ENCODE data around the gene XPO1.

XPO1 gene

DNA sequence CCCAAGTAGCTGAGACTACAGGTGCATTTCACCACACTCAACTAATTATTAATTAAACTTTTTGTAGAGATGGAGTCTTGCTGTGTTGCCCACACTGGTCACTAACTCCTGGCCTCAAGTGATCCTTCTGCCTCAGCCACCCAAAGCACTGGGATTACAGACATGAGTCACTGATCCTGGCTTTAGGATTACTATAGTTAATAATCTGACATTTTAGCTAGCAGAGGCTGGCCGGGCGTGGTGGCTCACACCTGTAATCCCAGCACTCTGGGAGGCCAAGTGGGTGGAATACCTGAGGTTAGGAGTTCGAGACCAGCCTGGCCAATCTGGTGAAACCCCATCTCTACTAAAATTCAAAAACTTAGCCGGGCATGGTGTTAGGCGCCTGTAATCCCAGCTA, 106.8 kb downstream of the XPO1 start:
- no peak overlapping the region for H3K4me3 ChIP-seq (ENCODE audit: low read length)
- no peak for DNase-seq (ENCODE audit: low read depth)
- TF ChIP-seq, protein P1, sequence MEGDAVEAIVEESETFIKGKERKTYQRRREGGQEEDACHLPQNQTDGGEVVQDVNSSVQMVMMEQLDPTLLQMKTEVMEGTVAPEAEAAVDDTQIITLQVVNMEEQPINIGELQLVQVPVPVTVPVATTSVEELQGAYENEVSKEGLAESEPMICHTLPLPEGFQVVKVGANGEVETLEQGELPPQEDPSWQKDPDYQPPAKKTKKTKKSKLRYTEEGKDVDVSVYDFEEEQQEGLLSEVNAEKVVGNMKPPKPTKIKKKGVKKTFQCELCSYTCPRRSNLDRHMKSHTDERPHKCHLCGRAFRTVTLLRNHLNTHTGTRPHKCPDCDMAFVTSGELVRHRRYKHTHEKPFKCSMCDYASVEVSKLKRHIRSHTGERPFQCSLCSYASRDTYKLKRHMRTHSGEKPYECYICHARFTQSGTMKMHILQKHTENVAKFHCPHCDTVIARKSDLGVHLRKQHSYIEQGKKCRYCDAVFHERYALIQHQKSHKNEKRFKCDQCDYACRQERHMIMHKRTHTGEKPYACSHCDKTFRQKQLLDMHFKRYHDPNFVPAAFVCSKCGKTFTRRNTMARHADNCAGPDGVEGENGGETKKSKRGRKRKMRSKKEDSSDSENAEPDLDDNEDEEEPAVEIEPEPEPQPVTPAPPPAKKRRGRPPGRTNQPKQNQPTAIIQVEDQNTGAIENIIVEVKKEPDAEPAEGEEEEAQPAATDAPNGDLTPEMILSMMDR (IDR thresholded peaks at IDR 0.05; ENCODE audit: insufficient read depth, low read depth, low read length, missing control alignments), result no peak

Measured in epithelial cell of esophagus (primary cell).